HEK293 (cell line): Measurements from ENCODE around the gene GPR35.

Experiments
- OVOL3 ChIP-seq: fragments of 450-650 bp; formaldehyde crosslinking; IDR thresholded peaks from 2 replicates; pipeline ENCODE4 v1.5.1; 2016; ENCODE audit warnings: missing biosample characterization, missing genetic modification characterization
- YY1 ChIP-seq: fragments of 450-650 bp; formaldehyde crosslinking; IDR thresholded peaks from 2 replicates; pipeline ENCODE4 v1.5.1; 2018; ENCODE audit warnings: missing biosample characterization, missing genetic modification characterization
- ZBTB21 ChIP-seq: fragments of 450-650 bp; formaldehyde crosslinking; IDR thresholded peaks from 2 replicates; pipeline ENCODE4 v1.5.1; 2017; ENCODE audit warnings: missing biosample characterization, missing genetic modification characterization
- ZBTB7A ChIP-seq: fragments of 450-650 bp; formaldehyde crosslinking; IDR thresholded peaks from 2 replicates; pipeline ENCODE4 v1.5.1; 2016; ENCODE audit warnings: low read depth, missing biosample characterization, missing genetic modification characterization
- ZNF157 ChIP-seq: fragments of 450-650 bp; formaldehyde crosslinking; IDR thresholded peaks from 2 replicates; pipeline ENCODE4 v1.5.1; 2016; ENCODE audit warnings: missing biosample characterization, missing genetic modification characterization
- ZNF24 ChIP-seq: fragments of 450-650 bp; formaldehyde crosslinking; IDR thresholded peaks from 2 replicates; pipeline ENCODE4 v1.5.1; 2016; ENCODE audit warnings: missing biosample characterization, missing genetic modification characterization
- ZNF350 ChIP-seq: fragments of 450-650 bp; formaldehyde crosslinking; IDR thresholded peaks from 2 replicates; pipeline ENCODE4 v1.5.0; 2017; ENCODE audit warnings: missing biosample characterization, mild to moderate bottlenecking, missing genetic modification characterization
- ZNF560 ChIP-seq: fragments of 450-650 bp; formaldehyde crosslinking; IDR thresholded peaks from 2 replicates; pipeline ENCODE4 v1.5.1; 2017; ENCODE audit warnings: missing biosample characterization, missing genetic modification characterization, borderline replicate concordance
- TF ChIP-seq, protein P1 (sequence below): fragments of 450-650 bp; formaldehyde crosslinking; IDR thresholded peaks from 2 replicates; pipeline ENCODE4 v1.5.1; 2016; ENCODE audit warnings: missing biosample characterization, missing genetic modification characterization
- TF ChIP-seq, protein P2 (sequence below): fragments of 450-650 bp; formaldehyde crosslinking; IDR thresholded peaks from 2 replicates; pipeline ENCODE4 v1.5.1; 2016; ENCODE audit warnings: missing biosample characterization, missing genetic modification characterization

DNA sequence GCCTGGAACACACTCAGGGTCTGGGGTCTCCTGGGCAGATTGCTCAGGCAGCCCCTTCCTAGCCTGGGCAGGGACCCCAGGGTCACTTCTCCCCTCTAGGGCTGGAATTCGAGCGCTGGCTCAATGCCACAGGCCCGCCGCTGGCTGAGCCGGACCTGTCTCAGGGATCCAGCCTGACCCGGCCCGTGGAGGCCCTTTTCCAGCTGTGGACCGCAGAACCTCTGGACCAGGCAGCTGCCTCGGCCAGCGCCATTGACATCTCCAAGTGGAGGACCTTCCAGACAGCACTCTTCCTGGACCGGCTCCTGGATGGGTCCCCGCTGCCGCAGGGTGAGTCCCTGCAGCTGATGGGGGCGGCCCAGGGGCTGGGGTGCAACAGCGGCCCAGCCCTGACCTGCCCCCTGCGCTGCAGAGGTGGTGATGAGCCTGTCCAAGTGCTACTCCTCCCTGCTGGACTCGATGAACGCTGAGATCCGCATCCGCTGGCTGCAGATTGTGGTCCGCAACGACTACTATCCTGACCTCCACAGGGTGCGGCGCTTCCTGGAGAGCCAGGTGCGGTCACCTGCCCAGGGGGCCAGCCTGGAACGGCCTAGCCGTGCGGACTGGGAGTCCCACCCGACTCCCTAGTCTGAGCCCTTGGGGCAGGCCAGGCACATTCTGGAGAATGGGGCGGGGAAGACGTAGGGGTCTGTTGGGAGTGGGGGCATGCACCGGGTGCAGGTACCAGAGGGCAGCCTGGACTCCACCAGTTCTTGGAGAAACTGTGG is 48.7 kb upstream of the GPR35 start:
- TF ChIP-seq, protein P1, sequence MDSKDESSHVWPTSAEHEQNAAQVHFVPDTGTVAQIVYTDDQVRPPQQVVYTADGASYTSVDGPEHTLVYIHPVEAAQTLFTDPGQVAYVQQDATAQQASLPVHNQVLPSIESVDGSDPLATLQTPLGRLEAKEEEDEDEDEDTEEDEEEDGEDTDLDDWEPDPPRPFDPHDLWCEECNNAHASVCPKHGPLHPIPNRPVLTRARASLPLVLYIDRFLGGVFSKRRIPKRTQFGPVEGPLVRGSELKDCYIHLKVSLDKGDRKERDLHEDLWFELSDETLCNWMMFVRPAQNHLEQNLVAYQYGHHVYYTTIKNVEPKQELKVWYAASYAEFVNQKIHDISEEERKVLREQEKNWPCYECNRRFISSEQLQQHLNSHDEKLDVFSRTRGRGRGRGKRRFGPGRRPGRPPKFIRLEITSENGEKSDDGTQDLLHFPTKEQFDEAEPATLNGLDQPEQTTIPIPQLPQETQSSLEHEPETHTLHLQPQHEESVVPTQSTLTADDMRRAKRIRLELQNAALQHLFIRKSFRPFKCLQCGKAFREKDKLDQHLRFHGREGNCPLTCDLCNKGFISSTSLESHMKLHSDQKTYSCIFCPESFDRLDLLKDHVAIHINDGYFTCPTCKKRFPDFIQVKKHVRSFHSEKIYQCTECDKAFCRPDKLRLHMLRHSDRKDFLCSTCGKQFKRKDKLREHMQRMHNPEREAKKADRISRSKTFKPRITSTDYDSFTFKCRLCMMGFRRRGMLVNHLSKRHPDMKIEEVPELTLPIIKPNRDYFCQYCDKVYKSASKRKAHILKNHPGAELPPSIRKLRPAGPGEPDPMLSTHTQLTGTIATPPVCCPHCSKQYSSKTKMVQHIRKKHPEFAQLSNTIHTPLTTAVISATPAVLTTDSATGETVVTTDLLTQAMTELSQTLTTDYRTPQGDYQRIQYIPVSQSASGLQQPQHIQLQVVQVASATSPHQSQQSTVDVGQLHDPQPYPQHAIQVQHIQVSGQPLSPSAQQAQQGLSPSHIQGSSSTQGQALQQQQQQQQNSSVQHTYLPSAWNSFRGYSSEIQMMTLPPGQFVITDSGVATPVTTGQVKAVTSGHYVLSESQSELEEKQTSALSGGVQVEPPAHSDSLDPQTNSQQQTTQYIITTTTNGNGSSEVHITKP (tag by site-specific recombination): no peak
- TF ChIP-seq, protein P2, sequence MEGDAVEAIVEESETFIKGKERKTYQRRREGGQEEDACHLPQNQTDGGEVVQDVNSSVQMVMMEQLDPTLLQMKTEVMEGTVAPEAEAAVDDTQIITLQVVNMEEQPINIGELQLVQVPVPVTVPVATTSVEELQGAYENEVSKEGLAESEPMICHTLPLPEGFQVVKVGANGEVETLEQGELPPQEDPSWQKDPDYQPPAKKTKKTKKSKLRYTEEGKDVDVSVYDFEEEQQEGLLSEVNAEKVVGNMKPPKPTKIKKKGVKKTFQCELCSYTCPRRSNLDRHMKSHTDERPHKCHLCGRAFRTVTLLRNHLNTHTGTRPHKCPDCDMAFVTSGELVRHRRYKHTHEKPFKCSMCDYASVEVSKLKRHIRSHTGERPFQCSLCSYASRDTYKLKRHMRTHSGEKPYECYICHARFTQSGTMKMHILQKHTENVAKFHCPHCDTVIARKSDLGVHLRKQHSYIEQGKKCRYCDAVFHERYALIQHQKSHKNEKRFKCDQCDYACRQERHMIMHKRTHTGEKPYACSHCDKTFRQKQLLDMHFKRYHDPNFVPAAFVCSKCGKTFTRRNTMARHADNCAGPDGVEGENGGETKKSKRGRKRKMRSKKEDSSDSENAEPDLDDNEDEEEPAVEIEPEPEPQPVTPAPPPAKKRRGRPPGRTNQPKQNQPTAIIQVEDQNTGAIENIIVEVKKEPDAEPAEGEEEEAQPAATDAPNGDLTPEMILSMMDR (tag by site-specific recombination): no peak
- no peak for TF ChIP-seq ZNF560 (tag by site-specific recombination)
- no peak for TF ChIP-seq OVOL3 (tag by site-specific recombination)
- TF ChIP-seq ZBTB7A (tag by site-specific recombination): no peak
- TF ChIP-seq YY1 (tag by site-specific recombination): no peak
- no peak for TF ChIP-seq ZNF24 (tag by site-specific recombination)
- no peak for TF ChIP-seq ZNF157
- no peak for TF ChIP-seq ZNF350 (tag by site-specific recombination)
- TF ChIP-seq ZBTB21 (tag by site-specific recombination): no peak
